ENCODE results near the gene SLC16A10. TPM values are rescaled to one million over a fixed set of nuclear protein-coding genes. Genes with fewer than 3 reads are reported as not detected.

The SLC16A10 gene
- total and polyA plus RNA-seq, 2 of the 8 experiments (the other 6 are each of a cell fraction or from before 2014, with no cell fraction given) = 18.6 to 23.2 TPM

DNA sequence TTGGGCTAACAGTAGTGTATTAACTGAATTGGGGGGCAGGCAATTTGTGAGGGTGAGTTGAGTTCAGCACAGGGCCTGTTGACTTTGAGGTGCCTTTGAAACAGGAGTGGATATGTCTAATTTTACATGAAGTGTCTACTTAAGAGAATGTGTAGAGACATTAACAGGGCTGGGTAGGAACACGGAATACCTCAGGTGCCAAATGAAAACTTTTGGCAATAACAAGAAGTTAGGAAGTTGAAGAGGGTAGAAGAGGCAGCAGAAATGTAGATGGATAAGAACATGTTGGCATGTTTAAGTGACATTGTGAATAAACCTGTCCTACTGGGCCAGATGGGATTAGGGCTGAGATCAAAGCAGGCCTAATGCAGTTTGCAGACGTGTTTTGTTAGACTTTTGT, 117.0 kb downstream of the SLC16A10 start (continued):
- TF ChIP-seq TAF1 (IDR thresholded peaks at IDR 0.05; ENCODE audit: low read depth, low read length) (no peak), TCF12 (IDR thresholded peaks at IDR 0.05; ENCODE audit: low read depth, low read length) (no peak)
